ENCODE data around the gene TSTD1. TPM values are rescaled to one million over a fixed set of nuclear protein-coding genes. Genes with fewer than 3 reads are reported as not detected.
A peak's percentile ranks its signal among the peaks of the same experiment; 100 is the strongest.

Gene TSTD1
- total RNA-seq, 1 donor from 2014 or later = 9.5 TPM

DNA sequence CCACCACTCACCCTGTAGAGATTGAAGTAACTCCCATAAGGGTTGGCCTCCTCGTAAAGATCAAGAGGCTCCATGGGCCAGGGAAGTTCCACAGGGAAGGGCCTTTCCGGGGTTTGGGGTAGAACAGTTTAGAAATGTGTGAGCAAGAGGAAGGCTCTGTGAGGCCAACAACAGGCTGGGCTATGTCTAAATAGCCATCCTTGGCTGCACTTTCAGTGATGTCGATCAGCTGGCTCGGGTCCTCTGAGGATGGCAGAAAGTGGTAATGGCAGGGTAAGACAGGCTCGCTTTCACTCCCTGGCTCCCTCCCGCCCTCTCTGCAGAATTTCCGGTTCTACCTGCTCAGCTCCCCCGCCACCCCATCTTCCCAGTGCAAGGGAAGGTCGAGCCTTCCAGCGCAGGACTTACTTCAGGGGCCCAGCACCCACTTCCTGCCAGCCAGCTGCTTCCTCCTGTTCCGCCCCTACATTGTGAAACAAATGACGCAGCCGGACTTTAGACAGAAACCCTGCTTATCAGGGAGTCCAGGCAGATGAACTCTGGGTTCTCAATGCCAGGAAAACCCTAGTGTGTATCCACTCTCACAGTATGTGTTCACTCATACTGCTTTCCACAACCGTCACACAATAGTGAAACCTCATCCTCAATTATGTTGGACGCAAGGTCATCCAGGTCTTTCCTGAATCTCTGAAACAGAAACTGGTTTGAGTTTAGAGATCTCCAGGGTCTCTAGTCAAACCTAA is 25.1 kb downstream of the TSTD1 start:
- FAIRE-seq = no peak

DNA sequence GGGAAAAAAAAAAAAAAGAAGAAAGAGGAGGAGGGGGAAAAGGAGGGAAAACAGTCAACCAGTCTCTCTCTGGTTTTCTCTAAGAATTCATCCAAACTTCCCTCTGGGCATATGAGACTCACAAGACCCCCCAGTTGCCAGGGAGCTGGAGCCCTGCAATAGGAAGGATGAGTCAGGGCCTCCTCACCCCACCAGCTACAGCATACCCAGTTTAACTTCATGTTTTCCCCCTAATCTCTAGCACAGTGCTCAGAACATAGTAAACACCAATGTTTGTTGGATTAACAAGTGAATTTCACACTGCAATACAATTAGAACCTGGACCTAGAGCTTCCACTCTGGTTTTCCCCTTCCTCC is 25.7 kb downstream of the TSTD1 start:
- Mint-ChIP-seq H3K9me3 (ENCODE audit: unreplicated experiment) (no peaks in the 10 kb centered on the region), H3K27me3 (ENCODE audit: low read depth, unreplicated experiment) (no peaks in the 10 kb centered on the region), H3K4me1 (ENCODE audit: low read depth, unreplicated experiment) (peaks cover 32% of the 10 kb centered on the region), H3K4me3 (ENCODE audit: unreplicated experiment) (no peak overlapping the region), H3K27ac (ENCODE audit: unreplicated experiment) (no peak overlapping the region), H3K36me3 (ENCODE audit: low read depth, unreplicated experiment) (peaks cover 2% of the 10 kb centered on the region)
- Histone ChIP-seq H3K4me3 (ENCODE audit: insufficient read depth, low read depth, low read length) (no peak overlapping the region), H3K9ac (ENCODE audit: low read length) (no peak overlapping the region), H3K27me3 (ENCODE audit: insufficient read depth, low read length) (no peaks in the 10 kb centered on the region), H3K9me3 (ENCODE audit: insufficient read depth, low read depth, low read length) (no peaks in the 10 kb centered on the region), H3K36me3 (ENCODE audit: insufficient read depth, low read length) (no peaks in the 10 kb centered on the region), H3K4me1 (ENCODE audit: insufficient read depth, low read length) (no peaks in the 10 kb centered on the region), H3K4me2 (ENCODE audit: low read length) (peak overlapping the region; percentile 5), H2AFZ (ENCODE audit: low read depth, low read length) (peak overlapping the region; percentile 58), H3K79me2 (ENCODE audit: insufficient read depth, low read length) (no peaks in the 10 kb centered on the region), H3K27ac (ENCODE audit: low read depth, low read length) (no peak overlapping the region), H4K20me1 (ENCODE audit: insufficient read depth, low read length) (no peaks in the 10 kb centered on the region)
- TF ChIP-seq, protein P1, sequence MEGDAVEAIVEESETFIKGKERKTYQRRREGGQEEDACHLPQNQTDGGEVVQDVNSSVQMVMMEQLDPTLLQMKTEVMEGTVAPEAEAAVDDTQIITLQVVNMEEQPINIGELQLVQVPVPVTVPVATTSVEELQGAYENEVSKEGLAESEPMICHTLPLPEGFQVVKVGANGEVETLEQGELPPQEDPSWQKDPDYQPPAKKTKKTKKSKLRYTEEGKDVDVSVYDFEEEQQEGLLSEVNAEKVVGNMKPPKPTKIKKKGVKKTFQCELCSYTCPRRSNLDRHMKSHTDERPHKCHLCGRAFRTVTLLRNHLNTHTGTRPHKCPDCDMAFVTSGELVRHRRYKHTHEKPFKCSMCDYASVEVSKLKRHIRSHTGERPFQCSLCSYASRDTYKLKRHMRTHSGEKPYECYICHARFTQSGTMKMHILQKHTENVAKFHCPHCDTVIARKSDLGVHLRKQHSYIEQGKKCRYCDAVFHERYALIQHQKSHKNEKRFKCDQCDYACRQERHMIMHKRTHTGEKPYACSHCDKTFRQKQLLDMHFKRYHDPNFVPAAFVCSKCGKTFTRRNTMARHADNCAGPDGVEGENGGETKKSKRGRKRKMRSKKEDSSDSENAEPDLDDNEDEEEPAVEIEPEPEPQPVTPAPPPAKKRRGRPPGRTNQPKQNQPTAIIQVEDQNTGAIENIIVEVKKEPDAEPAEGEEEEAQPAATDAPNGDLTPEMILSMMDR (IDR thresholded peaks at IDR 0.05; ENCODE audit: insufficient read depth, low read depth, low read length) = no peak
- no peak for TF ChIP-seq EZH2 (IDR thresholded peaks at IDR 0.05; ENCODE audit: insufficient read depth, low read length)
- DNase-seq (ENCODE audit: low read depth) (no peak), FAIRE-seq (no peak)

More for the DNA sequence above, 25.1 kb downstream of the TSTD1 start:
- DNase-seq (ENCODE audit: low read depth) = peak; percentile 46
- Histone ChIP-seq H2AFZ (ENCODE audit: low read depth, low read length) (peak overlapping the region; percentile 58), H3K4me3 (ENCODE audit: insufficient read depth, low read depth, low read length) (no peak overlapping the region), H3K9me3 (ENCODE audit: insufficient read depth, low read depth, low read length) (no peaks in the 10 kb centered on the region), H3K36me3 (ENCODE audit: insufficient read depth, low read length) (no peaks in the 10 kb centered on the region), H3K27me3 (ENCODE audit: insufficient read depth, low read length) (peaks cover 5% of the 10 kb centered on the region), H3K79me2 (ENCODE audit: insufficient read depth, low read length) (no peaks in the 10 kb centered on the region), H3K4me1 (ENCODE audit: insufficient read depth, low read length) (no peaks in the 10 kb centered on the region), H3K4me2 (ENCODE audit: low read length) (peak overlapping the region; percentile 5), H3K27ac (ENCODE audit: low read depth, low read length) (no peak overlapping the region), H3K9ac (ENCODE audit: low read length) (no peak overlapping the region), H4K20me1 (ENCODE audit: insufficient read depth, low read length) (no peaks in the 10 kb centered on the region)
- H3K4me3 Mint-ChIP-seq (ENCODE audit: unreplicated experiment) = peak overlapping the region; percentile 9
- peak overlapping the region; percentile 73 for H3K27ac Mint-ChIP-seq (ENCODE audit: unreplicated experiment)
- peaks cover 2% of the 10 kb centered on the region for H3K36me3 Mint-ChIP-seq (ENCODE audit: low read depth, unreplicated experiment)
- no peak for TF ChIP-seq EZH2 (IDR thresholded peaks at IDR 0.05; ENCODE audit: insufficient read depth, low read length)
- TF ChIP-seq, protein P1 (IDR thresholded peaks at IDR 0.05; ENCODE audit: insufficient read depth, low read depth, low read length) = no peak
- no peaks in the 10 kb centered on the region for H3K27me3 Mint-ChIP-seq (ENCODE audit: low read depth, unreplicated experiment)
- no peaks in the 10 kb centered on the region for H3K9me3 Mint-ChIP-seq (ENCODE audit: unreplicated experiment)
- peaks cover 36% of the 10 kb centered on the region for H3K4me1 Mint-ChIP-seq (ENCODE audit: low read depth, unreplicated experiment)

DNA sequence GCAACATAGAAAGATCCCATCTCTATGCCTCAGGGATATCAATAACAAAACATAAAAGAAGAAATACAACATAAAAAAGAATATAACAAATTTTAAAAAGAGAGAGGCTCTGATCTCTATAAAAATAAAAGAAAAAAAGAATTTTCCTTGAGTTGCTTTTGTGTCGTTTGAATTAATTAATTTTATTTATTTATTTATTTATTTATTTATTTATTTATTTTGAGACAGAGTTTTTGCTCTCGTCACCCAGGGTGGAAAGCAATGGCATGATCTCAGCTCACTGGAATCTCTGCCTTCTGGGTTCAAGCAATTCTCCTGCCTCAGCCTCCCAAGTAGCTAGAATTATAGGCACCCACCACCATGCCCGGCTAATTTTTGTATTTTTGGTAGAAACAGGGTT is 26.3 kb downstream of the TSTD1 start:
- no peak for FAIRE-seq
- H3K27ac Mint-ChIP-seq (ENCODE audit: unreplicated experiment) = no peak overlapping the region
- no peak overlapping the region for H3K4me2 ChIP-seq (ENCODE audit: low read length)

More for the DNA sequence above, 26.3 kb downstream of the TSTD1 start:
- peaks cover 2% of the 10 kb centered on the region for H3K36me3 Mint-ChIP-seq (ENCODE audit: low read depth, unreplicated experiment)
- Histone ChIP-seq H3K9ac (ENCODE audit: low read length) (no peak overlapping the region), H4K20me1 (ENCODE audit: insufficient read depth, low read length) (no peaks in the 10 kb centered on the region), H3K79me2 (ENCODE audit: insufficient read depth, low read length) (no peaks in the 10 kb centered on the region), H3K27me3 (ENCODE audit: insufficient read depth, low read length) (no peaks in the 10 kb centered on the region), H3K9me3 (ENCODE audit: insufficient read depth, low read depth, low read length) (no peaks in the 10 kb centered on the region), H3K36me3 (ENCODE audit: insufficient read depth, low read length) (no peaks in the 10 kb centered on the region), H3K27ac (ENCODE audit: low read depth, low read length) (no peak overlapping the region), H3K4me3 (ENCODE audit: insufficient read depth, low read depth, low read length) (no peak overlapping the region), H2AFZ (ENCODE audit: low read depth, low read length) (no peak overlapping the region), H3K4me1 (ENCODE audit: insufficient read depth, low read length) (no peaks in the 10 kb centered on the region)
- no peak for TF ChIP-seq EZH2 (IDR thresholded peaks at IDR 0.05; ENCODE audit: insufficient read depth, low read length)
- TF ChIP-seq, protein P1 (IDR thresholded peaks at IDR 0.05; ENCODE audit: insufficient read depth, low read depth, low read length) = no peak
- H3K27me3 Mint-ChIP-seq (ENCODE audit: low read depth, unreplicated experiment) = no peaks in the 10 kb centered on the region
- H3K4me1 Mint-ChIP-seq (ENCODE audit: low read depth, unreplicated experiment) = peaks cover 26% of the 10 kb centered on the region
- DNase-seq (ENCODE audit: low read depth) = no peak
- no peak overlapping the region for H3K4me3 Mint-ChIP-seq (ENCODE audit: unreplicated experiment)
- no peaks in the 10 kb centered on the region for H3K9me3 Mint-ChIP-seq (ENCODE audit: unreplicated experiment)
